ENCODE data around the gene CFAP74.
A peak's percentile ranks its signal among the peaks of the same experiment; 100 is the strongest.

Gene CFAP74

DNA sequence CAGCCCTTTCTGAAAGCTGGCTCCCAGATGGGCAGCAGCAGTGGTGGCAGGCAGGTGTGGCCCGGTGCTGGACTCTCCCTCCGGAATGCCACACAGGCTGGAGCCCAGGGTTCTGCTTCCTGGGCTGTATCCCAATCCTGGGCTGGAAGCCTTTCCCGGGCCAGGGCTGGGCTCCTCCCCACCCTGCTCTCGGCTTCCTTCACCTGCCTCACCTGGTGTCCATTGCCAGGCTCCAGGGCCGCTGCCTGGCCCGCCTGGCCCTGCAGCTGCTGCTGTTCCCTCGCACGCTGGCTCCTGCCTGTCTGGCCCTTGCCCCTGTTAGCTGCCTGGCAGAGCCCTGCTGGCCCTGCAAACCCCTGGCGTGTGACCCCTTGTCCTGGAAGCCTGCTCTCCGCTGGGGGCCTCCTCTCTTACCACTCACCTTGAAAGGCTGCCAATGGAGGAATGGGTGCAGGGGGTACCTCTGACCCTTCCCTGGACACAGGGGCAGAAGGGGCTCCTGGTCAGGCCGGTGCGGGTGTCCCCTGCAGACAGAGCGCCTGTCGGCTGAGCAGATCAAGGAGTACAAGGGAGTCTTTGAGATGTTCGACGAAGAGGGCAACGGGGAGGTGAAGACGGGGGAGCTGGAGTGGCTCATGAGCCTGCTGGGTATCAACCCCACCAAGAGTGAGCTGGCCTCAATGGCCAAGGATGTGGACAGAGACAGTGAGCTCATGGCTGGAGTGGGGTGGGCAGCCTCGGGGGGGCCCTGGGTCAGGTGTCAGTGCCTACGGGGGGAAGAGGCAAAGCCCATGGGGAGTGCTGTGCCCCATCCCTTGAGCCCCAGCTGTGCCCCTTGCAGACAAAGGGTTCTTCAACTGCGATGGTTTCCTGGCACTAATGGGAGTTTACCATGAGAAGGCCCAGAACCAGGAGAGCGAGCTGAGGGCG lies 87.4 kb downstream of the CFAP74 start:
- DNase-seq (ENCODE audit: low read depth) = no peak

DNA sequence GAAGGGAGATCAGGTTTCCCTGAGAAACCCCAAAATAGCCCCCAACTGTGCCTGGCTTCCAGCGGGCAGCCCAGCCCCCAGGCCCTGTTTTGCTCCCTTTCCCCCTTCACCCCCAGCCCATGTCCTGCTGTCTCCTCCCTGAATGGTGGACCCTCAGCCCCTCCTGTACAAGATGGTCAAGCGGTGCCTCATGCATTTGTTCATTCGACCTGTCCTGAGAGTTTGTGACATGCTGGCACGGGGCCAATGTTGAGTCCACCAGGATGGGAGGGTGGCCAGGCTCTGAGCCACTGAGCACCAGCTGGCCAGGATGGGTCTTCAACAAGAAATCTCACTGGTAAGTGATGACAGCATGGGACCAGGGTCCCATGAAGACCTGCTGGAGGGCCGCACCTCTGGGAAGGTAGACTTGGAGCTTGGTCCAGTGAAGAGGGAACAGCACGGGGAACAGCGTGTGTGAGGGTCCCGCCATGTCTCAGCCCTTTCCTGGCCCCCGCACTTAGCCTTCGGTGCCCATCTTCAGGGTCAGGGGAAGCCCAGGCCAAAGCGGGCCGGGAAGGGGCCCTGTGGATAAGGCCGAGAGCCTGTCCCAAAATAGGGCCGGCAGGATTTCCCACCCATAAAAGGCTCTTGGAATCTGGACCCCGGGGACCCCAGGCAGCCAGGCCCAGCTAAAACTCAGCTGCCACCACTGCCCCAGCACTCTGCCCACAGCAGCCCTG lies 88.5 kb downstream of the CFAP74 start, which contains the start of gene CALML6:
CALML6 (plus strand) TSS at position 290 of the 722 bp plus-strand sequence; CDS start at position 311, 21 bp downstream.
- DNase-seq (ENCODE audit: low read depth) = no peak

DNA sequence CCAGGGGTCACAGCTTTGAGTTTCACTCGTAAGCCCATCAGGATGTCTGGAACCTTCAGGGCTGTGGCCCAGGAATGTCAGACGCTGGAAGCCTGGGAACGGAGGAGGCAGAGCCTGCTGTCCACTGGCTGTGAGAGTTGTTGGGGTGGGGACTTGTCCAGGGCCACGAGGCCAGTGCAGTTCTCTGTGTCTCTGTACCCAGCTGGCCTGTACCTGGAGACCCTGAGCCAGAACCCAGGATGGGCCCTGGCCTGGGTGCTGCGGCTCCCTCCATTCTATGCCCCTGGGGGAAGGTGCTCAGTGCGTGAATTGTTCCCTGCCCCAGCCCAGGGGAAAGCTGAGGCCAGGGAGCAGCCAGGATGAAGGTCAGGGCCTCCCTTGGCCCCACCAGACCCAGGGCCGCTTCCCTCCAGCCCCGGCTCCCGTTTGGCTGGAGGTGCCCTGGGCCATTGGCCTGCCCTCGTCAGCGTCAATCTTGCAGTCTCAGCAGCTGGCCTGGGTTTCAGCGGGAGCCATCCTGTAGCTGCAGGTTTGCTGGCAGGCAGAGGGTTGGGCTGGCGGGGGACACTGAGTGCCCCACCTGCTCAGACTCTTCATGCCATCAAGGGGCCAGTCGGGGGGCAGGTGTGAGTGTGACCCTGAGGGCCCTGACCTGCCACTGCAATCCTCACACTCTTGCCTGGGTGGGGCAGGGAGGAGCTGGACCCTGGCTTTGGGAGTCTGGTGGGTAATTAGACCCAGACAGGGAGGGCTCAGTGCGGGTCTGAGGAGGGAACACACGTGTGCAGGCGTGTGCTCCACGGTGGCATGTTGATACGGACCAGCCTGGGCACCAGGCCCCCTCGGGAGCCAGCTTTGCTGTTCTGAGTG lies 89.2 kb downstream of the CFAP74 start:
- DNase-seq (ENCODE audit: low read depth) = no peak

DNA sequence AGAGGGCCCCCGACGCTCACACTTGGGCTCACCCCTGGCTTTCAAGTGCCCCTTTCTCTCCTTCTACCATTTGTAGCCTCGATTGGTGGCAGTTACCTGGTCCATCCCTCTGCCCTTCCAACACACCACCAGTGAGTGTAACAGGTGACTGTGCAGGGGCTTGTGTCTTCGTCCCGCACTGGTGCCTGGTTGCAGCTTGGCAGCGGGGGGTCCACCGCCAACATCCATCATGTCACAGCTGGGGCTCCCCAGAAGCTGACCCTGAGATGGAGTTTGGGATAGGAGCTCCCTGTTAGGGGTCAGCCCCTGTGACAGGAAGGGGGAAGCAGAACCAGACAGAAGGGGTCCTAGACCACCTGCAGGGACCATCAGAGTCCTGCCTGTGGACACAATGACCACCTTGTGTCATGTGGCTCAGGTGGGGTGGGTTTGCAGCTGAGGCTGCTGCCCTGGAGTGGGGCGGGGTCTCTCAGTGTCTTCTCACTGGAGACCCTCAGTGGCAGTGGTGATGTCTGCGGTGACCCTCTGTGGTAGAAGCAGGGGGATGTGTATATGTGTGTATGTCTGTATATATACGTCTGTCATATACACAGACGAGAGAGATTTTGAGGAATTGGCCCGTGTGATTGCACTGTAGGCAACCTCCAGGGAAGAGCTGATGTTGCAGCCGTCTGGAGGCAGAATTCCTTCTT lies 92.1 kb downstream of the CFAP74 start:
- no peak for DNase-seq (ENCODE audit: low read depth)

DNA sequence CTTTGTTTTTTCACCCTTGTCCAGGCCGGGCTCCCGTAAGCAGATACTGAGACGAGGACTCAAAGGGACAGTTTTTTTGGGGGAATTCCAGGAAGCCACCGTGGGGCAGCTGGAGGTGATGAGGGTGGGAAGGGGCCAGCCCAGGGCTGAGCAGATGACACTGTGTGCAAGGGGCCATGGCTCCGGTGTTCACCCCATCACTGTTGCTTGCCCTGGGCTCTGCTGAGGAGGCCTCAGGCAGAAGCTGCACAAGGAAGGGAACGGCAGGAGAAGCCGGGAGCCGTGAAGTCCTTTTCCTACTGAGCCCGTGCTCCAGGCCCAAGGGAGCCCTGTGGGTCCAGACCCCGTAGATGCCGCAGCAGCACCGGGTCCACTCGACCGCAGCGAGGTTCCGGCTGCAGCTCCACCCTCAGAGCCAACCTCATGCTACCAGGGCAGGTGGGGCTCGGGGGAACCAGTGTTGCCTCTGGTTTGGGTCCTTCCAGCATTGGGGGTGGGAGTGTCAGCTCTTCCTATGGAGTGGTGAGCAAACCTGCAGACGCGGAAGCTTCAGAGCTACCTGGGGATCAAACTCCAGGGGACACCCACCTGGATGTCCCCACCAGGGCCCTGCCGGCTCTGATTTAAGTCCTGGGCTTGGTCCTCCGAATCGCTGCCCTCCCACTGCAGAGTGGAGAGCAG lies 92.8 kb downstream of the CFAP74 start:
- no peak for DNase-seq (ENCODE audit: low read depth)

DNA sequence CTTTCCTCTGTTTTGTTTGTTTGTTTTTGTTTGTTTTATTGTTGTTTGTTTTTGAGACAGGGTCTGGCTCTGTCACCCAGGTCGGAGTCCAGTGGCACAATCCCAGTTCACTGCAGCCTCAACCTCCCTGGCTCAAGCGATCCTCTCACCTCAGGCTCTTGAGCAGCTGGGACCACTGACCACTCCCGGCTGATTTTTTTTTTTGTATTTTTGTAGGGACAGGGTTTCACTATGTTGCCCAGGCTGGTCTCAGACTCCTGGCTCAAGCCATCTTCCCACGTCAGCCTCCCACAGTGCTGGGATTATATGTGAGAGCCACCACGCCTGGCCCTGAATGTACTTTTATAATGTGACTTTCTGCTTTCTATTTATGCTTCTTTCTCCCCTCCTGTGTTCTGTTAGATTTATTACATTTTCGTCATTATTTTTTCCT lies 93.5 kb downstream of the CFAP74 start:
- DNase-seq (ENCODE audit: low read depth) = no peak

DNA sequence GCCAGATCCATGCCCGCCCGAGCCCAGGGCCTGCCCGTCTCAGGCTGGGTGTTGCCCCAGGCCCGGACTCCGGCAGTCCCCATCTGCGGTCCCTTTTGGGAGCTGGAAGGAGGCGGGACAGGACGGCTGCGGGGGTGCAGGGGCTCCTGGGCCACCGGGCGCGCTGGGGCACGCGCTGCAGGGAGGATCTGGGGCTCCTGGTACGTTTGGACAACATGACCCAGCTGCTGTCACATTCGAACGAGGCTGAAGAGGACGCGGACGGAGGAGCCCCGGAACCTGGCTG lies 95.1 kb downstream of the CFAP74 start:
- no peak for DNase-seq (ENCODE audit: low read depth)

DNA sequence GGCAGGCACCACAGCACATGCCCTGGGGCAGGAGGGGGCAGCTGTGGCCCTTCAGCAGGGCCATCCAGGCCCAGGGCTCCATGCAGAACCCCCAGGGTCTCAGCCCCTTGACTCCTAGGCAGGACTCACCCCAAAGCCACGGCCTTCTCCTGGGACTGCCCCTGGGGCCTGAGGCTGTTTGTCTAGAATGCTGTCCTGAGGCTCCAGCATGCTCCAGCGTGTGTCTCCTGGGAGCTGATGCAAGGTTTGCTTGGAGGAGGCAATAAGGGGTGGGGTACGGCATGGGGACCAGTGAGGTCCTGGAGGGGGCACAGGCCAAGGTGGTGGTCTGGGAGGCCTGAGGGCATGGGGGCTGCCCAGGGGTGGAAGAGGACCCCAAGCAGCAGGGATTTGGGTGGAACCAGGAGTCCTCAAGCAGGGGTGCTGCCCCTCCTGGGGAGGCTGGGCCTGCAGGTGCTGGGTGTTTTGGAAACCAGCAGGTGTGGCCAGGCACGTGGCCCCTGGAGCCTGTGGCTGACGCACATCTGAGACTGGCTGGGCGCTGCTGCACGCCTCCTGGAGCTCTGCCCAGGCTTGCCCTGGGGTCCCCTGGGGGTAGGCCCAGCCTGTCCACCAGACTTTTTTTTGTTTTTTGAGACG lies 96.4 kb downstream of the CFAP74 start:
- no peak for DNase-seq (ENCODE audit: low read depth)

DNA sequence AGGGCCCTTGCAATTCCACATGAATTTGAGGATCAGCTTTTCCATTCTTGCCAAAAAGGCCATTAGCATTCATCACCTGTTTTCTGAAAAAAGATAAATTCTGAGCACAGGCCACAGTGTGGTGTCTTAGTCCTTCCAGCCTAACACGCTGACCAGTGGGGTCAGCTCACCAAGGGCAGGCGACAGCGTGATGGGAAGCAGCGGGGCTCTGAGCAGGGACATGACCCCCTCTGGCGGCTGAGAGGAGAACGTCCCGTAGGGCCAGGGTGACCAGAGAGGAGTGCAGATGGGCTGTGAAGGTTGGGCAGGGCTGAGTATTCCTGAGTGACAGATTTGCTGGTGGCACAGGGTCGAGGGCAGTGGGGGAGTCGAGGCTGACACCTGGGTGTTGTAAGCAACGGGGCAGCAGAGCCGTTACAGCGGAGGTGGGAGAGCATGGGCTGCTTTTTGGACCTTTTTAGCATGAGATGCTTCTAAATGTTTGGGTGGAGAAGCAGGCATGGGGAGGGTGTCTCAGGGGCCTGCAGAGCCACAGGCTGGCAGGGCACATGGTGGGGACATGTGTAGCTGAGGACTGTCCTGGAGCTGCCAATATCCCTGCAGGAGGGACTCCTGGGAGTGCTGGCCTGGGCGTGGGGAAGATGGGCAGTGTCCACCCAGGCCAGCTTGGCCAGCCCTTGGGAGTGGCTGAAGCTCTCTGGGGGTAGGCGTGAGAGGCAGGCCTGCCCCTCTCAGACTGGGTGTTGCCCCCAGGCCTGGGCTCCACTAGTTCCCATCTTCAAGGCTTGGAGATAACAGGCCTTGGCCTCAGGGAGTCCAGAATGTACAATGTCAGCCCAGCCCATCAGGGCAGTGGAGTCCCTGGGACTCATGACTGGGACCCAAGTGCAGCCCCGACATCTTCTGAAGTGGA lies 97.1 kb downstream of the CFAP74 start:
- peak; percentile 63 for DNase-seq (ENCODE audit: low read depth)

DNA sequence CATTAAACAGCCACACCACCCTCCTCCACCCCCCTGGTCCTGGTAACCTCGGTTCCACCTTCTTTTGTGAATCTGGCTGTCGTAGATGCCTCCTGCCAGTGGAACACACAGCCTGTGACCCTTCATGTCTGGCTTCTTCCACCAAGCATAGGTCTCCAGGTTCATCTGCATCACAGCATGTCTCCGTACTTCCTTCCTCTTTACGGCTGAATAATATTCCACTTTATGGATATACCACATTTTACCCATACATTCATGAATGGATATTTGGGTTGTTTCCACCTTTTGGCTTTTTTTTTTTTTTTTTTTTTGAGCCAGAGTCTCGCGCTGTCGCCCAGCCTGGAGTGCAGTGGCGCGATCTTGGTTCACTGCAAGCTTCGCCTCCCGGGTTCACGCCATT lies 100.4 kb downstream of the CFAP74 start:
- no peak for DNase-seq (ENCODE audit: low read depth)

DNA sequence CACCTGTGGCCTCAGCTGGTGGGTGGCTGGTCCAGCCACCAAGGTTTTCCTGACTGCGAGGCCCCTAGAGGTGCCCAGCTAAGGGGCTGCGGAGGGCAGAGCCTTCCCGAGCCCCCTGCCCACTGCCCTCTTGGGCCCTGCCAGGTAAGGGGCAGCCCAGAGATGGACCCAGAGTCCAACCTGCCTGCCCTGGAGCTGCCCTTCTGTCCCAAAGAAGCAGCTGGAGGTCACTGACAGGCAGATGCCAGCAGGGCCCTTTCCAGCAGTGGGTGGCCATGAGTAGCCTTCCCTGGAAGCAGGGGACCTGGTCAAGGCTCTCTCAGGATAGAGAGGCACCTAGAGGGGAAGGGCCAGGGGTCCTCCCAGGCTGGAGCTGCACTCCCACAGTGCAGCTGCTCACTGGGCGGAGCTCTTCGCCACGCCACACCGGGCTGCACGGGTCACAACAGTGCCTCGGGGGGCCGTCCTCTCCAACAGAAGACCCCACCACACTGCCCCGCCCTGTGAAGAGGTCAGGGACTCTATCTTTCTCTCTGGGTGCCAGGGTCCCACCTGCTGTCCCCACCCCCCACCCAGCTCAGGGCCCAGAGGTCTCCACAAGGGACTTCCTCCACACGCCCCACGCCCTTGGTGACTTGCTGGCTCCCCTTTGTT lies 101.8 kb downstream of the CFAP74 start:
- DNase-seq (ENCODE audit: low read depth) = no peak

DNA sequence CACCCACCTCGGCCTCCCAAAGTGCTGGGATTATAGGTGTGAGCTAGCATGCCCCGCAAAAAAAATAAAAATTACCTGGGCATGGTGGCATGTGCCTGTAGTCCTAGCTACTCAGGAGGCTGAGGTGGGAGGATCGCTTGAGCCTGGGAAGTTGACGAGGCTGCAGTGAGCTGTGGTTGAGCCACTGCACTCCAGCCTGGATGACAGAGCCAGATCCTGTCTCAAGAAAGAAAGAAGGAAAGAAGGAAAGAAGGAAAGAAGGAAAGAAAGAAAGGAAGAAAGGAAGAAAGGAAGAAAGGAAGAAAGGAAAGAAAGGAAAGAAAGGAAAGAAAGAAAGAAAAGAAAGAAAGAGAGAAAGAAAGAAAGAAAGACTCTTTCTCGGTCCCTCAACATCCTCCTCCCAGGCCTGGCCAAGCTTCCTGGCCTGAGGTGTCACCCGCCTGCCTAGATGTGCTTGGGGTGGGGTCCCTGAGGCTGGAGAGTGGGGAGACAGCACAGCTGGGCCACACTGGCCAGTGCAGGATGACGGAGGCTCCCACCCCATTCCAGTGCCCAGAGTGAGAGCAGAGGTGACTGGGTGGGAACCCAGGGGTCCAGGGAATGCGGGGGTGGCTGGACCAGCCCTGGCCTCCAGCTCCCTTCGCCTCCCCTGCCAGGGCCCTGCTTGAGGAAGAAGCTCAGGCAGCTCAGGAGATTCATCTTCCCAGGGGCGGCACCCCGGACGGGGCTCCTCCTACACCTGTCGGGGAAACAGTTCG lies 102.5 kb downstream of the CFAP74 start:
- no peak for DNase-seq (ENCODE audit: low read depth)

DNA sequence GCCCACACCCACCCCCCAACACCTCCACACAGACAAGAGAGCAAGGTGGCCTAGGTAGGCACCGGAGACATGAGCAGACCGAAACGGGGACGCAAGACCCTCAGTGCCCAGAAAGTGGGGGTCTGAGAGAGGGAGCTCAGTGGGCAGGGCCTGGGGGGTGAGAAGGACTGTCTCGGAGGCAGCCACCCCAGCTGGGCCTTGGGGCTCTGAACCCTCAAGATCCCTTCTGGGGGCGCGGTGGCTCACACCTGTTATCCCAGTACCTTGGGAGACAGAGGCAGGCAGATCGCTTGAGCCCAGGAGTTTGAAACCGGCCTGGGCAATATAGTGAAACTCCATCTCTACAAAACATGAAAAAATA lies 103.6 kb downstream of the CFAP74 start:
- no peak for DNase-seq (ENCODE audit: low read depth)

DNA sequence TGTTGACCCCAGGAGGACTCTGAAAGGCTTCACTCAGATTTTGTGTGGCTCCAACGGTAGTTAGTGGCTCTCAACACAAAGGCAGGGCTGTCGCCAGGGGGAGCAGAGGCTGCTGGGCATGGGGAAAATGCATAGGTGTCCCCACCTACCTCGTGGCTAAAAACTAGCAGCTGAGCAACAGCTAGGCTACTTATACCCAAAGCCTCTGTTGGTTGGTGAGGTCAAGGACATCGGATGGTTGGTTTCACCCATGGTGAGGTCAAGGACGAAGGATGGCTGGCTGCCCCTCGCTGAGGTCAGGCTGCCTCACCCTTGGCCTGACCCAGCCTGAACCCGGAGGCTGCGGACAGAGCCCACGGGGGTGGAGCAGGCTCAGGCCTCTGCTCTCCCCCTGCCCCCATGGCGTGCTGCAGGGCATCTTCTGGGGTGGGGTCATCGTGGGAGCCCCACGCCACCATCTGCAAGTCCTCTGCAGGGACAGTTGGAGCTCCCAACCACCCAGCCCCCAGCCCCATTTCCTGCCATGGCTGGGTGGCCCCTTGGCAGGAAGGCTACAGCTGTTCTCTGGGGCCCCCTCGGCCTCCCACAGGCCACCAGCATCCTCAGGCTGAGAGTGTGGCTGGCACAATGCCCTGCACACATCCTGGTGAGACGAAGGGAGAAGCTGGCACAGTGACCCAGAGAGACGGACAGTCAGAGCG lies 104.2 kb downstream of the CFAP74 start:
- DNase-seq (ENCODE audit: low read depth) = no peak

DNA sequence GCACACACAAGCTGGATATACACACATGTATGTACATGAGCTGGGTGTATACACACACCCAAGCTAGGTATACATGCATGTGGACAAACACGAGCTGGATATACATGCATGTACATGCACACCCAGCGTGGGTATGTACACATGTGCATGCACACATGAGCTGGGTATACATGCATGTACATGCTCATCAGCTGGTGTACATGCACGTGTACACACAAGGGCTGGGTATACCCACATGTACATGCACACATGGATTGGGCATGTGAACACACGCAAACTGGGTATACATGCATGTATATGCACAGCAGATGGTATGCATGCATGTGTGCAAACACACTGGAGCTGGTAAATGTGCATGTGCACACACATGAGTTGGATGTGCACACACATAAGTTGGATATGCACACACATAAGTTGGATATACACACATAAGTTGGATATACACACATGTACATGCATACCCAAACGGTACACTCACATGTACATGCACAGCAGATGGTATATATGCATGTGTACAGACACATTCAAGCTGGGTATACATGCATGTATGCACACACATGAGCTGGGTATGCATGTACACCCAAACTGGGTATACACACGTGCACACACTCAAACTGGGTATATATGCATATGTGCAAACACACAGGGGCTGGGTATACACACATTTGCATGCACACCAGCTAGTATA lies 105.2 kb downstream of the CFAP74 start:
- DNase-seq (ENCODE audit: low read depth) = no peak

DNA sequence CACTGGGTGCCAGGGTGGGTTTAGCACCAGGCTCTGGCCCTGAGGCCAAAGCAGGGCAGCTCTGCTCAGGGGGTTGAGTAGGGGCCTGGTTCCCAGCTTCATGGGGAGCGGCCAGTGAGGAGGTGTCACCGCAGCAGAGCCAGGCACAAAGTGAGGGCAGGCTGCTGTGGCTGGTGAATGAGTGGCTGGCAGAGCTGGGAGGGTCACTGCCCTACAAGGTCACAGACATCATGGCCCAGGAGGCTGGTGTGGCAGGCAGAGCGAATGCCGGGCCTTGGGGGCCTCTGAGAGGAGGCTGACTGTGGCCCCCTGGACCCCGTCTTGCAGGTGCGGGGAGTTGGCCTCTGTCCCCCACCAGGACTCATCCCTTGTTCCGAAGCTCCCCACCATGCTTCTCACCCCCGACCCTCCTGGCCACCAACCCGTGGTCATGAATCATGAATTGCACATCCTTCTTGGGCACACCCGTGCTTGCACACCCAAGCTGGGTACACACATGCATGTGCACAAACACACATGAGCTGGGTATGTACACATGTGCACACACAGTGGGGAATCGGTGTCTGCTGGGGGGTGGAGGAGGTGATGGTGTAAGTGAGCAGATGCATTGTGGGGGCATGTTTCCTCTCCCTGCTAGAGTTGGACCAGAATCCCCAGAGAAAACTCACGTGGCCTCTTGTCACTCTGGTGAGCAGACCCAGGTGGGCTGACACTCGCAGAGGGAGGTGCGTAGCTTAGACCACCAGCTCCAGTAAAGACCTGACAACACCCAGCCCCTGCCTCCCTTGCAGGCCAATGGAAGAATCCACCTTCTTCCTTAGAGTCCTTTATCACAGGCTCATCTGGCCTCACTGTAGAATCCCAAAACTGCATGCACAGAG lies 107.9 kb downstream of the CFAP74 start:
- no peak for DNase-seq (ENCODE audit: low read depth)

Data from GM04504 (cell line).